Ectodermal cell (in vitro differentiated cells): ENCODE results near the gene UNC5B.
"Not testable (repeated sequence)": the region's sequence is repeated elsewhere in the genome, so short reads cannot be mapped to it uniquely, and the experiment has no call there.

Experiments used
- H3K27ac ChIP-seq: 2 replicates; pipeline ENCODE4 v1.7.0; 2013; ENCODE audit warnings: mild to moderate bottlenecking, low read depth, low read length; ENCODE audit not compliant: insufficient read depth, poor library complexity, severe bottlenecking
- H3K27me3 ChIP-seq: 2 replicates; pipeline ENCODE4 v1.7.0; 2013; ENCODE audit warnings: mild to moderate bottlenecking, low read length; ENCODE audit not compliant: insufficient read depth, control insufficient read depth, poor library complexity, severe bottlenecking
- H3K36me3 ChIP-seq: one replicate; pipeline ENCODE4 v1.7.0; 2013; ENCODE audit warnings: low read length; ENCODE audit not compliant: control insufficient read depth, insufficient read depth
- H3K4me1 ChIP-seq: one replicate; pipeline ENCODE4 v1.7.0; 2013; ENCODE audit warnings: low read length; ENCODE audit not compliant: control insufficient read depth, insufficient read depth
- H3K4me3 ChIP-seq: 2 replicates; pipeline ENCODE4 v1.7.0; 2013; ENCODE audit warnings: low read depth, low read length, control low read depth; ENCODE audit not compliant: insufficient read depth
- H3K9me3 ChIP-seq: 2 replicates; pipeline ENCODE4 v1.7.0; 2013; ENCODE audit warnings: mild to moderate bottlenecking, low read length, moderate library complexity; ENCODE audit not compliant: control insufficient read depth
- WGBS, 2 experiments: methylation state at CpG; one replicate each; pipeline ENCODE4 v1.1.7; 2013; ENCODE audit warnings: missing lambda C conversion rate in 2 of 2; 5-methylcytosine and 5-hydroxymethylcytosine counted together

UNC5B gene

DNA sequence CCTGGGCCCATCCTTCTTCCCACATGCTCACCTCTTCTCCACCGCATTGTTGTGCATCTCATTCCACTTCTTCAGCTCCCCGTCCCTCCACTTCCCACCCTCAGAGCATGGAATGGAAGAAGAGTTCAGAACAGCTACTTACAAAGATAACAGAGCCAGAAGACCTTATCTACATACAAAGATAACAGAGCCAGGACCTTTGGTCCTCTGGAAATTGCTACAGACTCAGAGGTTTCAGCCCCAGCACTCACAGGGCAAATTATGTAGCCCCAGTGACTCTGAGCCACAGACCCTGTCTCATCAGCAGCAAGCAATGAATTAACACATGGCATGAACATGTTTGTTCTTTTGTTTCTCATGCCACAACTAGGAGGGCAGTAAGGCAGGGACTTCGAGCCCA is 78.0 kb downstream of the UNC5B start:
- Histone ChIP-seq H3K9me3 (no peaks in the 10 kb centered on the region), H3K27me3 (no peaks in the 10 kb centered on the region), H3K27ac (no peak overlapping the region), H3K4me3 (no peak overlapping the region), H3K4me1 (no peaks in the 10 kb centered on the region), H3K36me3 (no peaks in the 10 kb centered on the region)
- 97 to 98% methylated on average over 3 of the region's 3 CpGs for WGBS, 2 experiments

DNA sequence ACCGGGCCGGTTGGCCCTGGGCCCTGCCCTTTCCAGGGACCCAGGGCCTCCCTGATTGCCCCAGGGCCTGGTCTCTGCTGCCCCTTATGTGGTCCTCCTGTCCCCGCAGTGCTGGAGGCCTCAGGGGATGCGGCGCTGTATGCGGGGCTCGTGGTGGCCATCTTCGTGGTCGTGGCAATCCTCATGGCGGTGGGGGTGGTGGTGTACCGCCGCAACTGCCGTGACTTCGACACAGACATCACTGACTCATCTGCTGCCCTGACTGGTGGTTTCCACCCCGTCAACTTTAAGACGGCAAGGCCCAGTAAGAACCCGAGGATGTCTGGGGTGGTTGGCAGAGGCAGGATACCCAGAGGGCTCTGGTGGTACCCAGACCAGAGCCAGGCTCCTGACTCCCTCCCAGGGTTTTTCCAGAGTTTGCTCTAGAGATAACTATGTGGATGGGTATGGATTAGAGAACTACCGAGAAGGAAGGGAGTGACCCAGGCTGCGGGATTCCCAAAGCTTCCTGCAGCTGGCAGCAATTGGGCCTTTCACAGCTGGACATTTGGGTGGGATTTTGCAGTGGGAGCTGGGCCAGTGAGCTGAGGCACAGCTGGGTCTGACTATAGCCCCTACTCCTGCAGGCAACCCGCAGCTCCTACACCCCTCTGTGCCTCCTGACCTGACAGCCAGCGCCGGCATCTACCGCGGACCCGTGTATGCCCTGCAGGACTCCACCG is 78.6 kb downstream of the UNC5B start:
- H3K27ac ChIP-seq, result no peak overlapping the region
- 95 to 97% methylated on average over 26 of the region's 26 CpGs for WGBS, 2 experiments
- H3K4me1 ChIP-seq, result no peaks in the 10 kb centered on the region
- no peaks in the 10 kb centered on the region for H3K36me3 ChIP-seq
- H3K4me3 ChIP-seq, result no peak overlapping the region
- no peaks in the 10 kb centered on the region for H3K27me3 ChIP-seq
- H3K9me3 ChIP-seq, result no peaks in the 10 kb centered on the region

DNA sequence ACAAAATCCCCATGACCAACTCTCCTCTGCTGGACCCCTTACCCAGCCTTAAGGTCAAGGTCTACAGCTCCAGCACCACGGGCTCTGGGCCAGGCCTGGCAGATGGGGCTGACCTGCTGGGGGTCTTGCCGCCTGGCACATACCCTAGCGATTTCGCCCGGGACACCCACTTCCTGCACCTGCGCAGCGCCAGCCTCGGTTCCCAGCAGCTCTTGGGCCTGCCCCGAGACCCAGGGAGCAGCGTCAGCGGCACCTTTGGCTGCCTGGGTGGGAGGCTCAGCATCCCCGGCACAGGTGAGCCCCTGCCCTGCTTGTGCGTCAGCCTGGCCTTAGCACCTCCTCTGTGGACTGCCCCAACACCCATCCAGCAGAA is 79.1 kb downstream of the UNC5B start:
- 93 to 95% methylated on average over 13 of the region's 13 CpGs for WGBS, 2 experiments
- no peaks in the 10 kb centered on the region for H3K9me3 ChIP-seq
- no peaks in the 10 kb centered on the region for H3K36me3 ChIP-seq
- H3K4me1 ChIP-seq, result no peaks in the 10 kb centered on the region
- no peak overlapping the region for H3K4me3 ChIP-seq
- no peak overlapping the region for H3K27ac ChIP-seq
- no peaks in the 10 kb centered on the region for H3K27me3 ChIP-seq

DNA sequence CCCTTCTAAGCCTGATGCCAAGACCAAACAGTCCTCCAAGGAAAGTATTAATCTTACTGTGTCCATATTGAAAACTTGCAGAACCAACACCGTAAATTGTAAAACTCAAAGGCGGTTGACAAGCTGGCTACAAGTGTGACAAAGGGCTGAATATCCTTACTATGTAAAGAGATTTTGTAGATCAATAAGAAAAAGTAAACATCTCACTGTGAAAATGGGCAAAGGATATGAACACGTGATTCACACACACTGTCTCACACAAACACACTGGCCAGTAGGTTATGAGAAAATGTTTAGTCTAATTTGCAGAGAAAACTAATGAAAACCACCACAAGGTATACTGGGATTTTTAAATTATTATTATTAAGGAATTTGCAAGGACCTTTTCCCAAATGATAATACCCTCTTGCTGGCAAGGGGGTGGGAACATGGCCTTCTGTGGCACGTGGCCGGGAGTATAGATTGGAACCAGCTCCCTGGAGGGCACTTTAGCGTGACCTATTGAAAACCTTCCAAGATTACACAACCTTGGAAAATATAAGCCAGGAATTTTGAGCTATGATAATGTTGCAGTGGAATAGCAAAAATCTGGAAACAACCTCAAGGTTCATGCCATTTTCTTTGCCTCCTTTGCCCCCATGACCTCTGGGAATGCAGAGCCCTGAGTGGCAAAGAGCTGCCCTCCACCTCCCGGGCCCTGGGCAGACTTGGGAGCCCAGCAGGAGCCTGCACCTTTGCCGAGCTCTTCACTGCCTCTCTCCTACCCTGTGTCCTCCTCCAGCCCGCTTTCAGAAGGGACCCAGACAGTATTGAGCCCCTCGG is 80.5 kb downstream of the UNC5B start:
- WGBS, 2 experiments, result 93 to 94% methylated on average over 9 of the region's 10 CpGs
- H3K36me3 ChIP-seq, result no peaks in the 10 kb centered on the region

DNA sequence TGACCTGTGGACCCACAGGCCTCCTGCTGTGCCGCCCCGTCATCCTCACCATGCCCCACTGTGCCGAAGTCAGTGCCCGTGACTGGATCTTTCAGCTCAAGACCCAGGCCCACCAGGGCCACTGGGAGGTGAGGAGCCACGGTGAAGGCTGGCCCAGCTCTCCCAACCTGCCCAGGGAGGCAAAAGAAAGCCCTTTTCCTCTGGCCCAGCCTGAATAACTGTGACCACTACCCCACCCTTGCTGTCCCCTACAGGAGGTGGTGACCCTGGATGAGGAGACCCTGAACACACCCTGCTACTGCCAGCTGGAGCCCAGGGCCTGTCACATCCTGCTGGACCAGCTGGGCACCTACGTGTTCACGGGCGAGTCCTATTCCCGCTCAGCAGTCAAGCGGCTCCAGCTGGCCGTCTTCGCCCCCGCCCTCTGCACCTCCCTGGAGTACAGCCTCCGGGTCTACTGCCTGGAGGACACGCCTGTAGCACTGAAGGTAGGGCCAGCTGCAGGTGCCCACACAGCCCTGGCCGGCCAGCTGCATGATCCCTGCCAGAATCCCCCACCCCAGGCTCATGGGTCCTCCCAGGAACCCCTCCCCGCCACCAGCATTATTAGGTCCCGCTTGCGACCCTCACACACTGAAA is 81.2 kb downstream of the UNC5B start:
- no peaks in the 10 kb centered on the region for H3K9me3 ChIP-seq
- WGBS, 2 experiments, result 95% methylated on average over 19 of the region's 19 CpGs
- no peaks in the 10 kb centered on the region for H3K36me3 ChIP-seq
- no peaks in the 10 kb centered on the region for H3K27me3 ChIP-seq
- no peak overlapping the region for H3K27ac ChIP-seq
- no peaks in the 10 kb centered on the region for H3K4me1 ChIP-seq
- no peak overlapping the region for H3K4me3 ChIP-seq

More for the DNA sequence above, 80.5 kb downstream of the UNC5B start:
- Histone ChIP-seq H3K27me3 (no peaks in the 10 kb centered on the region), H3K4me1 (no peaks in the 10 kb centered on the region), H3K9me3 (no peaks in the 10 kb centered on the region), H3K27ac (no peak overlapping the region), H3K4me3 (no peak overlapping the region)

DNA sequence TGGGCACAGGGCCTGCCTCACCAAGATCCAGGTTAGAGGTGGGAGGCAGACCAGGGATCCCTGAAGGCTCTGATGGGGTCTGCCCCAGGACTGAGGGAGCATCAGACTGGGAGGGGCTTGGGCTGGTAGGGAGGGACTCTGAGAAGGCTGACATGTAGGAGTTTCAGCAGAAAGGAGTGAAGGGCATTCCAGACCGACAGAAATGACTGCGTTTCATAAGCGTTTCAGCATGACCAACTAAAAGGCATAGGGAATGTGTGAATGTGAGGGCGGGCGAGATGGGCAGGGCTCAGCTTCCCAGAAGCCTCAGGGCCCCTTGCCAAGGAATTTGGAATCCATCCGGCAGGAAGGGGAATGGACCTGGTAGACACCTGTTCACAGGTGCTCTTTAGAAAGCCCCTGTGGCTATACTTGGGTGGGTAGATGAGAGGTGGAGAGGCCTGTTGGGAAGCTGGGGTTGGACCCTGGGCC is 81.8 kb downstream of the UNC5B start:
- no peaks in the 10 kb centered on the region for H3K27me3 ChIP-seq
- H3K9me3 ChIP-seq, result no peaks in the 10 kb centered on the region
- no peak overlapping the region for H3K4me3 ChIP-seq
- WGBS, 2 experiments, result 92 to 96% methylated on average over 6 of the region's 6 CpGs
- H3K36me3 ChIP-seq, result no peaks in the 10 kb centered on the region
- no peak overlapping the region for H3K27ac ChIP-seq
- H3K4me1 ChIP-seq, result no peaks in the 10 kb centered on the region

DNA sequence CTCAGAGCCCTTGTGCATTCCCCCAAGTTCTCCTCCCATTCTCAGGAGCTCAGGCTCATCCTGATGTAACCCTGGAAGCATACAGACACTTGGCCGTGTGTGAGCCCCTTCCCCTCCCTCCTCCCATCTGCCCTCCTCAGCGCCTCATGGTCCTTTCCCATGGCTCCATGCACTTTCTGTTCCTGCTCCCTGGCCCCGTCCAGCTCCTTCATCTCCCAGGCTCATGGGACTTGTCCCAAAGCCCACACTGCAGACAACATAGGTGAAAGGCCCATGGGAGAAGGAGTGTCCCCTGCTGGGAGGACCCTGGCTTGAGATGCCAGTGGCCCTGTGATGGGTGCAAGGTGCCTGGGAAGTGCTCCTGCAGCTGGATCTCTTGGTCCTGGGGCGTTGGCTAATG is 82.5 kb downstream of the UNC5B start:
- Histone ChIP-seq H3K36me3 (no peaks in the 10 kb centered on the region), H3K27me3 (no peaks in the 10 kb centered on the region), H3K9me3 (no peaks in the 10 kb centered on the region), H3K27ac (no peak overlapping the region), H3K4me1 (no peaks in the 10 kb centered on the region), H3K4me3 (no peak overlapping the region)
- whole genome bisulfite sequencing, 2 experiments, result 89% methylated on average over 4 of the region's 4 CpGs

DNA sequence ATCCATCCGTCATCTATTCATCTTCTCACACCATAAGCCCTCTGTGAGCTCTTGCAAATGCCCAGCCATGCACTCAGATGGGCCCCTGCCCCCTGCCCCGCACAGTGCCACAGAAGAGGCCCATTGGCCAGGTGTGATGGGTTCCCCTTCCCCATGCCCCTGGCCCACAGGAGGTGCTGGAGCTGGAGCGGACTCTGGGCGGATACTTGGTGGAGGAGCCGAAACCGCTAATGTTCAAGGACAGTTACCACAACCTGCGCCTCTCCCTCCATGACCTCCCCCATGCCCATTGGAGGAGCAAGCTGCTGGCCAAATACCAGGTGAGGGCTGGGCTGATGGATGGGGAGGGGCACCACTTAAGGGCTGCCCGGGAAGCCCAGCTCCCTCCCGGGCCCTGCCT is 83.3 kb downstream of the UNC5B start:
- Histone ChIP-seq H3K27ac (no peak overlapping the region), H3K4me3 (no peak overlapping the region), H3K9me3 (no peaks in the 10 kb centered on the region), H3K27me3 (no peaks in the 10 kb centered on the region), H3K4me1 (no peaks in the 10 kb centered on the region), H3K36me3 (no peaks in the 10 kb centered on the region)
- WGBS, 2 experiments, result 88 to 94% methylated on average over 9 of the region's 9 CpGs

DNA sequence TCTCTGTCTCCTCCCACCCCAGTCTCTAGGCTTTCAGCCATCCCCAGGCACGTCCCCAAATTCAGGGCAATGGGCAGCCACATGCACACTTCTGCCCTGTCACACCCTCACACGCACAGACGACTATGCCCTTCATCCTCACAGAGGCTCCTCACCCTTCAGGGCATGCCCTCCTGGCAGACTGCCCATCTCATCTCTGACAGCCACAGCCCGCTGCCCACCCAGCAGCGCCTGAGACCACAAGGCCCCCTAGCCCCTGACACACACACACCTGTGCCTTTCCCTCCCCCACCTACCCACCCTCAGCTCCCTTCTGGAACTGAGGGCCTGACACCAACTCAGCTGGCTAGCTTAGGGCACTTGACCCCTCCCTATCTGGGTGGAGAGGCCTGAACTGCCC is 83.7 kb downstream of the UNC5B start:
- Histone ChIP-seq H3K27ac (no peak overlapping the region), H3K4me3 (no peak overlapping the region), H3K4me1 (no peaks in the 10 kb centered on the region), H3K9me3 (no peaks in the 10 kb centered on the region), H3K27me3 (no peaks in the 10 kb centered on the region), H3K36me3 (no peaks in the 10 kb centered on the region)
- 69 to 73% methylated on average over 5 of the region's 5 CpGs for WGBS, 2 experiments

DNA sequence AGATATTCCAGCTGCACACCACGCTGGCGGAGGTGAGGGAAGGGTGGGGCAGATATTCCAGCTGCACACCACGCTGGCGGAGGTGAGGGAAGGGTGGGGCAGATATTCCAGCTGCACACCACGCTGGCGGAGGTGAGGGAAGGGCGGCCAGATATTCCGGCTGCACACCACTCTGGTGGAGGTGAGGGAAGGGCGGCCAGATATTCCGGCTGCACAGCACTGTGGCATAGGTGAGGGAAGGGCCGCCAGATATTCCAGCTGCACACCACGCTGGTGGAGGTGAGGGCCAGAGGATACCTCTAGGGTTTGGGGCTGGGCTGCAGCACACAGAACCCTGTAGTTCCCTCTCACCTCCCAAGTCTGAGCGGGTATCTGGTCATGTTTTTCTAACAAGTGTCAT is 84.4 kb downstream of the UNC5B start:
- H3K9me3 ChIP-seq, H3K36me3 ChIP-seq, H3K27ac ChIP-seq, H3K4me1 ChIP-seq, H3K4me3 ChIP-seq, H3K27me3 ChIP-seq: not testable (repeated sequence)
- whole genome bisulfite sequencing, 2 experiments, result 95% methylated on average over 13 of the region's 13 CpGs
